Neural crest cell (in vitro differentiated cells): ENCODE measurements around the gene C1orf56. TPM values are rescaled to one million over a fixed set of nuclear protein-coding genes. Genes with fewer than 3 reads are reported as not detected.

ENCODE experiments used
- DNase-seq: peaks from one replicate; pipeline ENCODE4 v3.0.0; 2021; ENCODE audit warnings: low read depth, mixed read lengths, low spot score
- H3K27ac Mint-ChIP-seq: one replicate; pipeline ENCODE4 v1.8.0; 2021; ENCODE audit warnings: mild to moderate bottlenecking, mixed read lengths; ENCODE audit not compliant: unreplicated experiment
- H3K27me3 Mint-ChIP-seq: 2 replicates; pipeline ENCODE4 v1.8.0; 2021; ENCODE audit warnings: low read depth, mild to moderate bottlenecking, mixed read lengths
- H3K36me3 Mint-ChIP-seq: 2 replicates; pipeline ENCODE4 v1.8.0; 2021; ENCODE audit warnings: low read depth, mild to moderate bottlenecking, mixed read lengths
- H3K4me1 Mint-ChIP-seq: 2 replicates; pipeline ENCODE4 v1.8.0; 2021; ENCODE audit warnings: mixed read lengths
- H3K4me3 Mint-ChIP-seq: one replicate; pipeline ENCODE4 v1.8.0; 2021; ENCODE audit warnings: mild to moderate bottlenecking, mixed read lengths
- H3K9me3 Mint-ChIP-seq: 2 replicates; pipeline ENCODE4 v1.8.0; 2021; ENCODE audit warnings: mixed read lengths
- long read RNA-seq: library from polyadenylated mRNA; unstranded; transcript quantifications from one replicate; pipeline ENCODE4 v2.0.0, GENCODE V29; 2020
- total RNA-seq: library from RNA; stranded (reverse); gene quantifications from 2 replicates; pipeline ENCODE4 v1.2.1, GENCODE V29; 2021
- TF ChIP-seq, protein P1 (sequence below): fragments of 200-600 bp; sonication (generic); conservative IDR thresholded peaks from 2 replicates; pipeline ENCODE4 v1.5.0; 2021; ENCODE audit warnings: antibody characterized with exemption, mild to moderate bottlenecking

C1orf56 gene
- total RNA-seq = 6.3 and 8.0 TPM in 2 replicates
- long read RNA-seq, partial matches to known transcripts = 3 of 6 reads
- long read RNA-seq, other reads (novel, unspliced or antisense) = 3 of 6 reads

DNA sequence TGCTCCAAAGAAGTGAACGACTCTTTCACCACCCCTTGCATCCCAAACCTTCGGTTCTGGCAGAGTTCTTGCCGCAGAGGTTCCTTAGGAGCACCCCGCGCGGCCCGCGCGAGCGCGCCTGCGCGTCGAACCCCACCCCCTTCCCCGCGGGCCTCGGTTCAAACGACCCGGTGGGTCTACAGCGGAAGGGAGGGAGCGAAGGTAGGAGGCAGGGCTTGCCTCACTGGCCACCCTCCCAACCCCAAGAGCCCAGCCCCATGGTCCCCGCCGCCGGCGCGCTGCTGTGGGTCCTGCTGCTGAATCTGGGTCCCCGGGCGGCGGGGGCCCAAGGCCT is at the start of gene C1orf56:
C1orf56 (plus strand) TSS at position 161 of the 334 bp plus-strand sequence; CDS start at position 258, 97 bp downstream.
- H3K36me3 Mint-ChIP-seq = no peaks in the 10 kb centered on the region
- peaks cover 30% of the 10 kb centered on the region for H3K4me1 Mint-ChIP-seq
- peak; percentile 61 for DNase-seq
- H3K4me3 Mint-ChIP-seq = peak within 1 kb of the TSS; percentile 97
- no peaks in the 10 kb centered on the region for H3K9me3 Mint-ChIP-seq
- H3K27me3 Mint-ChIP-seq = no peaks in the 10 kb centered on the region
- TF ChIP-seq, protein P1, sequence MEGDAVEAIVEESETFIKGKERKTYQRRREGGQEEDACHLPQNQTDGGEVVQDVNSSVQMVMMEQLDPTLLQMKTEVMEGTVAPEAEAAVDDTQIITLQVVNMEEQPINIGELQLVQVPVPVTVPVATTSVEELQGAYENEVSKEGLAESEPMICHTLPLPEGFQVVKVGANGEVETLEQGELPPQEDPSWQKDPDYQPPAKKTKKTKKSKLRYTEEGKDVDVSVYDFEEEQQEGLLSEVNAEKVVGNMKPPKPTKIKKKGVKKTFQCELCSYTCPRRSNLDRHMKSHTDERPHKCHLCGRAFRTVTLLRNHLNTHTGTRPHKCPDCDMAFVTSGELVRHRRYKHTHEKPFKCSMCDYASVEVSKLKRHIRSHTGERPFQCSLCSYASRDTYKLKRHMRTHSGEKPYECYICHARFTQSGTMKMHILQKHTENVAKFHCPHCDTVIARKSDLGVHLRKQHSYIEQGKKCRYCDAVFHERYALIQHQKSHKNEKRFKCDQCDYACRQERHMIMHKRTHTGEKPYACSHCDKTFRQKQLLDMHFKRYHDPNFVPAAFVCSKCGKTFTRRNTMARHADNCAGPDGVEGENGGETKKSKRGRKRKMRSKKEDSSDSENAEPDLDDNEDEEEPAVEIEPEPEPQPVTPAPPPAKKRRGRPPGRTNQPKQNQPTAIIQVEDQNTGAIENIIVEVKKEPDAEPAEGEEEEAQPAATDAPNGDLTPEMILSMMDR = no peak
- peak within 1 kb of the TSS; percentile 97 for H3K27ac Mint-ChIP-seq

GRCh38 chr1:150997949-150998348 is 49.6 kb upstream of the C1orf56 start:
- H3K36me3 Mint-ChIP-seq = no peaks in the 10 kb centered on the region
- H3K9me3 Mint-ChIP-seq = no peaks in the 10 kb centered on the region
- no peak overlapping the region for H3K4me3 Mint-ChIP-seq
- no peak for DNase-seq
- H3K27ac Mint-ChIP-seq = no peak overlapping the region
- H3K27me3 Mint-ChIP-seq = no peaks in the 10 kb centered on the region
- peaks cover 18% of the 10 kb centered on the region for H3K4me1 Mint-ChIP-seq
- TF ChIP-seq, protein P1 = no peak

GRCh38 chr1:150999051-150999674 is 48.4 kb upstream of the C1orf56 start:
- TF ChIP-seq, protein P1 = no peak
- DNase-seq = no peak
- no peaks in the 10 kb centered on the region for H3K9me3 Mint-ChIP-seq
- no peak overlapping the region for H3K4me3 Mint-ChIP-seq
- no peaks in the 10 kb centered on the region for H3K36me3 Mint-ChIP-seq
- H3K27ac Mint-ChIP-seq = peak overlapping the region; percentile 13
- peaks cover 20% of the 10 kb centered on the region for H3K4me1 Mint-ChIP-seq
- H3K27me3 Mint-ChIP-seq = no peaks in the 10 kb centered on the region

- H3K4me3 Mint-ChIP-seq = no peak overlapping the region
- H3K27me3 Mint-ChIP-seq = no peaks in the 10 kb centered on the region
- H3K4me1 Mint-ChIP-seq = peaks cover 20% of the 10 kb centered on the region
- no peaks in the 10 kb centered on the region for H3K36me3 Mint-ChIP-seq
- H3K27ac Mint-ChIP-seq = no peak overlapping the region
- DNase-seq = no peak
- TF ChIP-seq, protein P1 = no peak
- no peaks in the 10 kb centered on the region for H3K9me3 Mint-ChIP-seq
Observed at GRCh38 chr1:150999926-151000325, 47.6 kb upstream of the C1orf56 start.

- Mint-ChIP-seq H3K9me3 (no peaks in the 10 kb centered on the region), H3K4me3 (no peak overlapping the region), H3K27ac (no peak overlapping the region), H3K27me3 (no peaks in the 10 kb centered on the region), H3K4me1 (peaks cover 22% of the 10 kb centered on the region), H3K36me3 (no peaks in the 10 kb centered on the region)
- TF ChIP-seq, protein P1 = no peak
- DNase-seq = no peak
Observed at GRCh38 chr1:151000408-151000807, 47.1 kb upstream of the C1orf56 start.
